ENCODE data around the gene PTPRM.

Gene PTPRM

DNA sequence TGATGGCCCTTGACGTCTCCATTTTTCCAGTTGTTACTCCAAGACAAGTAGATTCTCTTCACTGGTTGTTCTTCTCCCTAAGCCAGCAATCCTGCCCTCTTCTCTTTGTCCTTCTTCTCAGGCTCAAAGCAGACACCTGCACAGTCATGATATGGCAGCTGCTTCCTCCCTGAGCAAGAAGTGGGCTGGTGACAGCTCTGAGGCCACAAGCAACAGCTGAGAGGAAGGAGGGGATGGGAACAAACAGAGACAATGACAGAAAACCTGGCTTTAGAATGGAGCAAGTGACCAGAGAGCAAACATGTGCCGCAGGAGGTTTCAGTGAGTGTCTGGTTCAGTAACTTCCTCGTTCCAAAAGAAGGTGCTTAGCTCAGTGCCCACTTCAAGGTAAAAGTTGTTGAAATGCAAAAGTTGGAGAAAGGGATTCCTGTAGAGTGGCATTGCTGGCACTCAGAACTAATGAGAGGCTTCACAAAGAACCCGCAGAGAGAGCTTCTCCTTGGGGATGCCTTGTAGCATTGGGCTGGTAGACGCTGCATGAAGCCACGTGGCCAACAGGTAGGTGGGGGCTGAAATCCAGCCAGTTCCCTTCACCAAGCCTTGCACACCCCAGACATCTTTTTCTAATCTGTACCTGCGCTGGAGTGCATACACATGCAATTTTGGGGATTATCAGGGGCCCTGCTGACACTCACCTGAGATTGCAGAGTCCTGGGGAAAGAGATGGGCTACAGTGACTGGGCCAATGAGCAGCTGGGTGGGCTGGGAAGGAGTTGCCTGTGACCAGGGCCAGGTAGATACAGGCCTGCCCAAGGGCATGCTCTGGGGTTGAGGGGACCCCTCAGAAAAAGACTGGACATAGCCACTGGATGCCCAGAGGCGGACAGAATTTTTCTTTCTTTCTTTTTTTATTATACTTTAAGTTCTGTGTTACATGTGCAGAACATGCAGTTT is 888.8 kb downstream of the PTPRM start:
- DNase-seq, result no peak

All from NCI-H1105 (cell line).